ENCODE measurements around the gene LHFPL3.
"Not testable (repeated sequence)": the region's sequence is repeated elsewhere in the genome, so short reads cannot be mapped to it uniquely, and the experiment has no call there.

The LHFPL3 gene

DNA sequence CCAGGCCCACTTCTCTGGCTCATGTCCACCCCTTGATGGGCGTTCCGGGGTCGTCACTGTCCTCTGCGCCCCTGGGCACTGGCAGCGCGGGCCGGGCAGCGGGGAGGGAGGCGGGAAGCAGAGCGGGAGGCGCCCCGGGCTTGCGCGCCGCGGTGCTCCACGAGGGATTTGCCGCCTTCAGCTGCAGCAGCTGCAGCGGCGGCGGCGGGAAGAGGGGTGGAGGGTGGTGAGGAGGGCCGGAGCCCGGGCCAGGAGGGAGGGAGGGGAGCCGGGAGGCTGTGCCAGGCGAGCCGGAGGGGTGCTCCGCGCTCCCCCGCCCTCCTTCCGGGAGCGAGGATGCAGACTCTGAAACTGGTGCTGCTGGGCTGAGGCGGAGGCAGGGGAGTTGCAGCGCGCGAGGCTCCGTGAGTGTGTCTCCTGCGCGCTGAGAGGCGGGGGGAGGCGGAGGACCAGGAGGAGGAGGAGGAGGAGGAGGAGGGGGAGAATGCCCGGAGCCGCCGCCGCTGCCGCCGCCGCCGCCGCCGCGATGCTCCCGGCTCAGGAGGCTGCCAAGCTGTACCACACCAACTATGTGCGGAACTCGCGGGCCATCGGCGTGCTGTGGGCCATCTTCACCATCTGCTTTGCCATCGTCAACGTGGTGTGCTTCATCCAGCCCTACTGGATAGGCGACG, at the start of gene LHFPL3:
TSS of gene LHFPL3 (plus strand) at position 308 of the 674 bp plus-strand sequence.
- DNase-seq (ENCODE audit: low spot score) = peak; percentile 75

- not testable (repeated sequence) for DNase-seq (ENCODE audit: low spot score)
Observed at GRCh38 chr7:104281685-104282084, 46.7 kb upstream of the LHFPL3 start.

DNA sequence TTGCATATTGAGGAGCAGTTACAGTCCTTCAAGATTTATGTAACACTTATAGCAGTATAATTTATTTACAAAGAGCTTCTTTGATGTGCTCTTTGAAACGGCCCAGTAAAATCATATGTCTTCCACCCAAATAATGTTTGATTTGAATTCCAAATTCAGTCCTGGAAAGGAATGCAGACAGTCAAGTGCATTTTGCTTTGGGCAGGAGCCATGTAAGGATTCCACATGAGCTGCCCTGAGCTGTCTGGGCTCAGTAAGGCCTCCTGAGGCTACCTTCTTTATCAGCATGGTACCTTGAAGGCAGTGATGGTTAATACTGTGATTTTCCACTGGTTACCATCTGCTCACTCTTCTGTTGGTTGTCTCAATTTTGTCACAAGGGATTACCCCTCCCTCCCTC, 41.6 kb upstream of the LHFPL3 start:
- no peak for DNase-seq (ENCODE audit: low spot score)

DNA sequence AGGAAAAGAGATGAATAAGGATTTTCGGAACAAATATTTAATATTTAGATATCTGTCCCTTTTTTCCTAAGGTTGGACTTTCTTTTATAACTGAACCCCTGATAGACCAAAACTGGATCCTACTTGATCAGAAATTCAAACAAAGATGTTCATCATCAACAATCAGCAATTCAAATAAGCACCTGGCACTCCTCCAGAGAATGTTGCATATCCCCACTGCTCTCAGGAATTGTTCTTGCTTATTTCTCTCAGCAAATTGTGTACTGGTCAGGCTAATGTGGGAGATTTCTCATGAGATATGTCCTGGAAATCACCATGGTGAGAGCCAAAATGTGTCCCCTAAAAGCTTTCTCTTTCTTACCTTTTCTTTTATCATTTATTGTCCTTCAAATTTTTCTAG, 40.3 kb upstream of the LHFPL3 start:
- no peak for DNase-seq (ENCODE audit: low spot score)

DNA sequence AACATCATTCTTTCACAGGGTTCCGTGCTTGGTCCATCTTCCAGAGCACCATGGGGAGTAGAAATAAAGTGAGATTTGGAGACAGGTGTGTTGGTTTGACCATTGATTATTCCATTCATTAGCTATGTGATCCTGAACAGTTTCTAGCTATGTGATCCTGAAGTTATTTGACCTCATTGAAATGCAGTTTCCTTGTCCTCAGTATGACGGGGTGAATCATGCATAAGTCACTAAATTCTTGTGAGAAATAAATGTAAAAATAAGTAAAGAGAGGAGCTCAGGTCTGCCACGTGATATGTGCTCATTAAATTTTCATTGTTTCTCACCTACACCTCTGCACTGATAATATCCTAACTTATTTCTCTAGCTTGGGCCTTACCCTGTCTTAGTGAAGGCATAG, 34.1 kb upstream of the LHFPL3 start:
- no peak for DNase-seq (ENCODE audit: low spot score)

GRCh38 chr7:104296266-104296665, 32.1 kb upstream of the LHFPL3 start:
- DNase-seq (ENCODE audit: low spot score) = no peak

DNA sequence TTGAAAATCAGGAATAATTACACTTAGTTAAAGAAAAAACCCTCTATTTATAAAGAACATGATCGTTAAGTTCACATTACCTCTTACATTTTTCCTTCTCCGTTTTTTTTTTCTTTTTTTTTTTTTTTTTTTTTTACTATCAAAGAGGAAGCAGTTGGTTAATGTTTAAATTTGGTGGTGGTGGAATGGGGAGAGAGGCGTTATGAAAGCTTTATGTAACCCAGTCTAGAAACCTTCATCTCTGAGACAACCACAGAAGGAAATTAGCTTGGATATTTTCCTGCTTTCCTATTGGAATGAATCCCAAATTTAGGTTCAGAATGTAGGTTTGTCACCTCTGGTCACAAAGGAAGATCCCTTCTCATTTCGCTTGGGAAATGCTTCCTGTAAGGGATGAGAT, 31.5 kb upstream of the LHFPL3 start:
- DNase-seq (ENCODE audit: low spot score) = no peak

DNA sequence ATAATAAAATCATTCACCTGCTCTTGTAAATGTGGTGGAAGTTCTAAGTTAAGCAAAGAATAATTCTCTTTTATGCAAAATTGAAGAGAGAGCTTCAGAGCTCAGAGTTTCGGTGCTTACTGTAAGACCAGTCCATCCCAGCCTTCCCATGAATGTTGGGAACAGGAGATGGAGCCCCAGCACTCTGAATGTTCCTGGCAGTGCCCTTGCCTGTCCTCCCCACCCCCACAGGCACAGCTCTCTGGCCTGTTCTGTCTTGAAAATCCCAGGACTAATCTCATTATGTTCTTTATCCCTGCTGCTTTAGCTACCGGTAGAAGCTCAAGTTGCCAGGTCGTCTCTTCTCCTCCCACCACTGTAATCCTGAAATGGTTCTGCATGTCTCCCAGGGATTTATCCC, 29.1 kb upstream of the LHFPL3 start:
- DNase-seq (ENCODE audit: low spot score) = peak; percentile 49

GRCh38 chr7:104299777-104300176, 28.6 kb upstream of the LHFPL3 start:
- DNase-seq (ENCODE audit: low spot score) = no peak

DNA sequence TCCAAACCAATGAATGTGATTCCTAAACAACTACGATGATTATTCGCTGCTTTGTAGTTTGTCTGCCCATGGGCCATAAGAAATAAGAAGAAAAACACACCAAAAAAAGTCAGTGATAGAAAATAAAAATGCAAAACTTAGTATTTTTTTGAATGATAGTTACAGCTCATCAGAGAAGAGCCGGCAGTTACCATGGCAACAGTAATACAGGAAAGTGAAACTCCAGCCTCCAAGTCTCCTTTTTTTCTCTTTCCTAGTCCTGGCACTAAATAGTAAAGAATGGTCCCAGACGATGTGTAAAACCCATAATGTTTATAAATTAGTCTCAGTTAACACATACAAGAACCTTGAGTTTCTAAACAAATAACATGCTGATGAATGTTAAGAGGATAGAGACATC, 21.6 kb upstream of the LHFPL3 start:
- no peak for DNase-seq (ENCODE audit: low spot score)

GRCh38 chr7:104317948-104318629, 10.3 kb upstream of the LHFPL3 start:
- DNase-seq (ENCODE audit: low spot score) = no peak

DNA sequence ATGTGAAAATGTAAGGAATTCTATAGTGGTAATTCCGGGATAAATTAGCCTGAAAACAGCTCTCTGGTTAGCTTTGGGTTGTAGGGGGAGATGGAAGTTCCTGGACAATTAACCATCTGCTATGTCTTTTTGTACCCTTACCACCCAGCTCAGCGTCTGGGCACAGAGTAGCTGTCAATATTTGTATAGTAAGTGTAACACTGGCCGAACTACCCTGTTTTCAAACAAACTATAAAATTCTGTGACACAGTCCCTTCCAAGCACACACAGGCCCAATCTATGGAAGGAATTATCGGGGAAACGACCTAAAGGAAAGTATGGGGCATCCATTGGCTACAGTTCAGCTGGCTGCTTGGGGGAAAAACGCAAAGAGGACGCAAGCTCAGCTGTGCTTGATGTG, 869 bp upstream of the LHFPL3 start:
- no peak for DNase-seq (ENCODE audit: low spot score)

- DNase-seq (ENCODE audit: low spot score) = no peak
Observed at GRCh38 chr7:104327938-104328295, 486 bp upstream of the LHFPL3 start.

DNA sequence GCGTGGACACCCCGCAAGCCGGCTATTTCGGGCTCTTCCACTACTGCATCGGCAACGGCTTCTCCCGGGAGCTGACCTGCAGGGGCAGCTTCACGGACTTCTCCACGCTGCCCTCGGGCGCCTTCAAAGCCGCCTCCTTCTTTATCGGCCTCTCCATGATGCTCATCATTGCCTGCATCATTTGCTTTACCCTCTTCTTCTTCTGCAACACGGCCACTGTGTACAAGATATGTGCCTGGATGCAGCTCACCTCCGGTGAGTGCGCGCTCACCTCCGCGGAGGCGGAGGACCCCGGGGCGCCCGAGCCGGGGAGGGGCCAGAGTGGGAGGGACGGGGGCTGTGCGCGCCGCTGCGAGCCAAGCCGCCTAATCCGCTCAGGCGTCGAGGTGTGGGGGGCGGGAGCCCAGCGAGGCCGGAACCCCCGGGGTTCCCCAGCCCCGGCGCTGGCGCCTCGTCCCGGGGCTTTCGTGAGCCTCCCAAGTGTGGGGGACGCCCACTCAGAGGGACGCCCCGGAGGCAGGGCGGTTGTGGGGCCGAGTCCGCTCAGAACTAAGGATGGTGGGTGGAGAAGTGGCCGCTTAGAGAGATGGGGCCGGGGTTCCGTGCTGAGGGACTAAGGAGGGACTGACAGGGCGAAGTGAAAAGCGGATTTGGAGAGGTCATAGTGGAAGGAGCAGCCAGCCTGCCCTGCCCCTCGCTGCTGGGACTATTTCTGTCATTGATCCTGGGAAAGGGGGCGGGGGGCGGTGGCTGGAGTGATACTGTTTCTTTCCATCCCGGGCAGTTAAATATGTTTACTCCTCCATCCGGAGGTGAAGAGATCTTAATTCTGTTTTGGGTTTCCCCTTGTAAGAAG, 795 bp downstream of the LHFPL3 start:
- peak; percentile 66 for DNase-seq (ENCODE audit: low spot score)

GRCh38 chr7:104341546-104341945, 13.1 kb downstream of the LHFPL3 start:
- DNase-seq (ENCODE audit: low spot score) = peak; percentile 59

DNA sequence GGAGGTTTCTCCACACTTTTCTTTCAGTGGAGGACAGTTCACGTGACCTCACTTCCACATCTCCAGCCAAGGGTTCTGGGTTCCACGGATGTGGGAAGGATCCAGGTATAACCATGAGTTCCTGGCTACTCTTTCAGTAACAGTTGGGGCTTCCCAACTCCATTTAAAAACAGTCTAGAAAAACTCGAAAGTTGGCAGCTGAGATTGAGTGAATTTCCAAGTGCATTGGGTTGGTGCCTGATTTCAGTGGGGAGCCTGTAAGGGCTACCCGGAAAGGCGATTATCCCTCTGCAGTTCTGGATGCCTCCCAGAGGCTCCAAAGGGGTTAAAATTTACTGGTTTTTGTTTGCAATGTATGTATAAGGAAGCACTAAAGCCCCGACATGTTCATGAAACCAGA, 24.3 kb downstream of the LHFPL3 start:
- no peak for DNase-seq (ENCODE audit: low spot score)

DNA sequence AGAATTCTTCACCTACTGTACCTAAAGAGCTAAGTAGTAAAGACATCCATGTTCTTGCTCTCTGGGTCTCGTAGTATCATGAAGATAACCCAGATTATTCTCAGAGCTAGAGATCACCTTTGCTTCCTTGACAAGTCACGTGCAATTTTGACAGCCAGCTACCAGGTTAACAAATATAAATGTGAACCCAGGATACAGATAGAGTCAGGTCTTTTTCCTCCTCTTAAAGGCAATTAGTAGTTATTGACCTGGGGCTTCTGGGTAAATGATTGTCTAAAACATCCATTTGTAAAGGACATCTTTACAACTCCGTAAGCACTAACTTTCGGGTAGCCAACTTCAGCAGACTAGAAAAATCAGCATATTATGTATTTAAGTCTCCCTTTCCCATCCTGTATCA, 28.8 kb downstream of the LHFPL3 start:
- DNase-seq (ENCODE audit: low spot score) = no peak

DNA sequence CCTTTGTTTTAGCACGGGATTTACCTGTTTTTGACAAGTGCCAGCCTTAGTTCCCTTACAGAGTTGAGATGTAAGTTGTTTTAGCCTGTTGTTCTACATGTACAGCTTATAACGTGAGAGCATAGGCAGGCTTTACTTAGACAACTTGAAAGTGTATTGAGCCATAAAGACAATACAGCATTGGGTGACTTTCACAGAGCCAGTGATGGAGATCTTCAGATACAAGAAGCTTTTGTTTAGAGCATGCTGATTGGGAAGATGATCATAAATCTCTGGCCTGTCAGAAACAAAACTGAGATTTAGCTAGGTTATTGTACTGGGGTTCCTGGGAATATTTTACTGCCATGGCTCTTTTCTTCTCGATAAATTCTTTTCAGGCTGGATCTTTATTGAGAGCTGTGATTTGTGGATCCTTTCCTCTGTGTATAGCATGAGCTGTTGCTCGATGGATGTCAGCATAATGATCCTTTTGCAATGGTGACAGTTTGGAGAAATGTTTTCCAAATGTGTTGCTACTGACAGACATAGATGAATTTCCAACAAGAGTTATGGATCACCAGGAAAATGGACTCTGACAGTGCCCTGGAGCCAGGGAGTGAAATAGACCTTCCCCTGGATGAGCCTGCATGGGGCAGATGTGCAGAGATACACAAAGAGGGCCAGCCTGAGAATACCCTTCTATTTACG, 30.2 kb downstream of the LHFPL3 start:
- no peak for DNase-seq (ENCODE audit: low spot score)

GRCh38 chr7:104362756-104363155, 34.4 kb downstream of the LHFPL3 start:
- DNase-seq (ENCODE audit: low spot score) = no peak

DNA sequence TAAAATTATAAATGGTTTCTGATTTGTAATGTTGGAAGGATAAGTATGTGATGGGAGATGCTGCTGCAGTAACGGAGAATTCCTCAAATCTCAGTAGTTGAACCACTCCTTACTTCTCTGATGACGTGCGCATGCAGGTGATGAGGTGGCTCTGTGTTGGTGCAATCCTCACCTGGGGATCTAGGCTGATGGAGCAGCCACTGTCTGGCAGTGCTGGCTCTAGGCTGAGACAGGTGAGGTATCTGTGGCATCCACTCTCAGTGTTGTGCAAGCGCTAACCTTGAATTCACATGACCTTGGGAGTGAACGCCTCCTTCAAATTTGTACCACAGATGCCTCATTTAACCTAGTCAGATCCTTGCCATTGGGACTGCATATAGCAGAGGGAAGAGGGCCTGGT, 35.0 kb downstream of the LHFPL3 start:
- DNase-seq (ENCODE audit: low spot score) = no peak

GRCh38 chr7:104366390-104366789, 38.0 kb downstream of the LHFPL3 start:
- DNase-seq (ENCODE audit: low spot score) = no peak

DNA sequence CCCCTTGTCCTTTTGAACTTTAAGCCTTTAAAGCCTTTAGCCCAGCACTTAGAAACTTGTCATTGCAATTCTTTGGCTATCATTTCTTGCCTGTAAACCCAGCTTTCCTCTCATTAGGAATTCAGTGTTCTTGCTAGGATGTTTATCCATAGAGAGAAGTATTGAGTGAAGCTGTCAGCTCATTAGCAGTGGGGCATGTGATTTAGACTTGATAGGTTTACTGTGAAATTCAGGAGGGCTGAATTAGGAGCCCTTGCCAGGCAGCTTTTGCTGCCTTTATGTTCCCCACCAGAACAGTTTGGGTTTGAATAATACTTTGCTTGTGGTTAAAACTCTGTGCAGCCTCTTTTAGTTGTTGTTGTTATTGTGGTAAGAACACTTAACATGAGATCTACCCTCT, 39.5 kb downstream of the LHFPL3 start:
- DNase-seq (ENCODE audit: low spot score) = no peak
